ENCODE data around the gene SHFL.

SHFL gene

DNA sequence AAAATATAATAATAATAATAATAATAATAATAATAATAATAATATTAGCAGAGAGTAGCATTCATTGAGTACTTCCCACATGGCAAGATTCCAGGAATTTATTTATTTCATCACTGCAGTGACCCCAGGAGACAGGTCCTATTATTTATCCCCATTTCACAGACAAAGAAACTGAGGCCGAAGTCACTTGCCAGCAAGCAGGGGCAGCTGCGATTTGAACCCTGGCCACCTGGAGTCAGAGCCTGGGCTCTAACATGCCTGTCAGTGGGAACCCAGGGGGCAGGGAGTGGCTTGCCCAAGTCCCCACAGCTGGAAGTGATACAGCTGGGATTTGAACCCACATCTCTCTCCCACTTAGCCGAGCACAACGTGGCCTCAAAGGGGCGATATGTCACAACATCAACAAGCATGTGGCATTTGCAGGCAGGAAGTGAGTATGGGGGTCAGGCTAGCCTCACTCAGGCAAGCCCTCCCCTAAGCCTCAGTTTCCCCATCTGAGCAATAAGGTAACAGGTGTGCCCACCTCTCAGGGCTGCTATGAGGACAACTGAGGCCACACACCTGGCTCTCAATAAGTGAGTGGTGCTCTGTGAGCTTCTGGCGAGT is 2.9 kb downstream of the SHFL start:
- TF ChIP-seq ZFP30 (CRISPR knock-in tag; IDR thresholded peaks at IDR 0.05) = no peak
- TF ChIP-seq, protein P1, sequence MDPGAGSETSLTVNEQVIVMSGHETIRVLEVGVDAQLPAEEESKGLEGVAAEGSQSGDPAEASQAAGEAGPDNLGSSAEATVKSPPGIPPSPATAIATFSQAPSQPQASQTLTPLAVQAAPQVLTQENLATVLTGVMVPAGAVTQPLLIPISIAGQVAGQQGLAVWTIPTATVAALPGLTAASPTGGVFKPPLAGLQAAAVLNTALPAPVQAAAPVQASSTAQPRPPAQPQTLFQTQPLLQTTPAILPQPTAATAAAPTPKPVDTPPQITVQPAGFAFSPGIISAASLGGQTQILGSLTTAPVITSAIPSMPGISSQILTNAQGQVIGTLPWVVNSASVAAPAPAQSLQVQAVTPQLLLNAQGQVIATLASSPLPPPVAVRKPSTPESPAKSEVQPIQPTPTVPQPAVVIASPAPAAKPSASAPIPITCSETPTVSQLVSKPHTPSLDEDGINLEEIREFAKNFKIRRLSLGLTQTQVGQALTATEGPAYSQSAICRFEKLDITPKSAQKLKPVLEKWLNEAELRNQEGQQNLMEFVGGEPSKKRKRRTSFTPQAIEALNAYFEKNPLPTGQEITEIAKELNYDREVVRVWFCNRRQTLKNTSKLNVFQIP (CRISPR knock-in tag; IDR thresholded peaks at IDR 0.05; ENCODE audit: borderline replicate concordance, low read depth) = no peak
- ATAC-seq = no peak

DNA sequence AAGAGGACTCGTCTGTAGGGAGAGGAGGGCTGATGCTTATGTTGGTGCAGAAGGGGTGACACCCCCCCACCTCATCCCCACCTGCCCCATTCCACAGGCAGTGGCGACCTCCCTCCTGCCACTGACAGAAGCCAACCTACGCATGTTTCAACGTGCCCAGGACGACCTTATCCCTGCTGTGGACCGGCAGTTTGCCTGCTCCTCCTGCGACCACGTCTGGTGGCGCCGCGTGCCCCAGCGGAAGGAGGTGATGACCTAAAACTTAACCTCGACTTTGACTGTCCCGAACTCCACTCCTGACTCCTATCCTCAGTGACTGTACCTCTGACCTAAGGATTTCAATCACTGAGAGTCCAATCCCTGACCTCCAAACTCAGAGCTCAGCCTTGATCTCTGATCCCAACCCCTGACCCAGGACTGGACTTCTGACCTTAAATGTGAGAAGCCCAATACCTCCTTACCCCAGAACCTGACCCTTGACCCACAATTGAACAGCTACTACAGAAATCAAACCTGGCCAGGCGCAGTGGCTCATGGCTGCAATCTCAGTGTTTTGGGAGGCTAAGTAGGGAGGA is 3.8 kb downstream of the SHFL start:
- ATAC-seq = no peak
- TF ChIP-seq, protein P1 (CRISPR knock-in tag; IDR thresholded peaks at IDR 0.05; ENCODE audit: borderline replicate concordance, low read depth) = no peak

DNA sequence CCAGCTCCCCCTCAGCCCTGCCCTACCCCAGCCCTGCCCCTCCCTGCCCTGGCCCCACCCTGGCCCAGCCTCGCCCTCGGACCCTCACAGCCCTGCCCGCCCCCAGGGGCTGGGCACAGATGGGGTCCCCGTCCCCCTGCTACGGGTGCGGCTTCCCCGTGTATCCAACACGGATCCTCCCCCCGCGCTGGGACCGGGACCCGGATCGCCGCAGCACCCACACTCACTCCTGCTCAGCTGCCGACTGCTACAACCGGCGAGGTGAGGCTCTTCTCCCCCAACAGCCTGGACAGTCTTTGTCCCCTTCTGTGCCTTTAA is 5.2 kb downstream of the SHFL start:
- TF ChIP-seq ZFP3 (CRISPR knock-in tag; IDR thresholded peaks at IDR 0.05) (no peak), ZNF70 (CRISPR knock-in tag; IDR thresholded peaks at IDR 0.05) (no peak), ZFP30 (CRISPR knock-in tag; IDR thresholded peaks at IDR 0.05) (no peak), CSDC2 (CRISPR knock-in tag; IDR thresholded peaks at IDR 0.05) (no peak), ZC3H10 (CRISPR knock-in tag; IDR thresholded peaks at IDR 0.05) (no peak), ARNTL (CRISPR knock-in tag; IDR thresholded peaks at IDR 0.05; ENCODE audit: borderline replicate concordance, low read depth) (no peak), TOX (CRISPR knock-in tag; IDR thresholded peaks at IDR 0.05; ENCODE audit: borderline replicate concordance) (no peak), RARB (CRISPR knock-in tag; IDR thresholded peaks at IDR 0.05) (no peak), ZNF8 (CRISPR knock-in tag; IDR thresholded peaks at IDR 0.05) (no peak)
- TF ChIP-seq, protein P2, sequence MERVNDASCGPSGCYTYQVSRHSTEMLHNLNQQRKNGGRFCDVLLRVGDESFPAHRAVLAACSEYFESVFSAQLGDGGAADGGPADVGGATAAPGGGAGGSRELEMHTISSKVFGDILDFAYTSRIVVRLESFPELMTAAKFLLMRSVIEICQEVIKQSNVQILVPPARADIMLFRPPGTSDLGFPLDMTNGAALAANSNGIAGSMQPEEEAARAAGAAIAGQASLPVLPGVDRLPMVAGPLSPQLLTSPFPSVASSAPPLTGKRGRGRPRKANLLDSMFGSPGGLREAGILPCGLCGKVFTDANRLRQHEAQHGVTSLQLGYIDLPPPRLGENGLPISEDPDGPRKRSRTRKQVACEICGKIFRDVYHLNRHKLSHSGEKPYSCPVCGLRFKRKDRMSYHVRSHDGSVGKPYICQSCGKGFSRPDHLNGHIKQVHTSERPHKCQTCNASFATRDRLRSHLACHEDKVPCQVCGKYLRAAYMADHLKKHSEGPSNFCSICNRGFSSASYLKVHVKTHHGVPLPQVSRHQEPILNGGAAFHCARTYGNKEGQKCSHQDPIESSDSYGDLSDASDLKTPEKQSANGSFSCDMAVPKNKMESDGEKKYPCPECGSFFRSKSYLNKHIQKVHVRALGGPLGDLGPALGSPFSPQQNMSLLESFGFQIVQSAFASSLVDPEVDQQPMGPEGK (CRISPR knock-in tag; IDR thresholded peaks at IDR 0.05; ENCODE audit: borderline replicate concordance) = no peak
- TF ChIP-seq, protein P3, sequence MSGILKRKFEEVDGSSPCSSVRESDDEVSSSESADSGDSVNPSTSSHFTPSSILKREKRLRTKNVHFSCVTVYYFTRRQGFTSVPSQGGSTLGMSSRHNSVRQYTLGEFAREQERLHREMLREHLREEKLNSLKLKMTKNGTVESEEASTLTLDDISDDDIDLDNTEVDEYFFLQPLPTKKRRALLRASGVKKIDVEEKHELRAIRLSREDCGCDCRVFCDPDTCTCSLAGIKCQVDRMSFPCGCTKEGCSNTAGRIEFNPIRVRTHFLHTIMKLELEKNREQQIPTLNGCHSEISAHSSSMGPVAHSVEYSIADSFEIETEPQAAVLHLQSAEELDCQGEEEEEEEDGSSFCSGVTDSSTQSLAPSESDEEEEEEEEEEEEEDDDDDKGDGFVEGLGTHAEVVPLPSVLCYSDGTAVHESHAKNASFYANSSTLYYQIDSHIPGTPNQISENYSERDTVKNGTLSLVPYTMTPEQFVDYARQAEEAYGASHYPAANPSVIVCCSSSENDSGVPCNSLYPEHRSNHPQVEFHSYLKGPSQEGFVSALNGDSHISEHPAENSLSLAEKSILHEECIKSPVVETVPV (CRISPR knock-in tag; IDR thresholded peaks at IDR 0.05) = no peak
- ATAC-seq = no peak

DNA sequence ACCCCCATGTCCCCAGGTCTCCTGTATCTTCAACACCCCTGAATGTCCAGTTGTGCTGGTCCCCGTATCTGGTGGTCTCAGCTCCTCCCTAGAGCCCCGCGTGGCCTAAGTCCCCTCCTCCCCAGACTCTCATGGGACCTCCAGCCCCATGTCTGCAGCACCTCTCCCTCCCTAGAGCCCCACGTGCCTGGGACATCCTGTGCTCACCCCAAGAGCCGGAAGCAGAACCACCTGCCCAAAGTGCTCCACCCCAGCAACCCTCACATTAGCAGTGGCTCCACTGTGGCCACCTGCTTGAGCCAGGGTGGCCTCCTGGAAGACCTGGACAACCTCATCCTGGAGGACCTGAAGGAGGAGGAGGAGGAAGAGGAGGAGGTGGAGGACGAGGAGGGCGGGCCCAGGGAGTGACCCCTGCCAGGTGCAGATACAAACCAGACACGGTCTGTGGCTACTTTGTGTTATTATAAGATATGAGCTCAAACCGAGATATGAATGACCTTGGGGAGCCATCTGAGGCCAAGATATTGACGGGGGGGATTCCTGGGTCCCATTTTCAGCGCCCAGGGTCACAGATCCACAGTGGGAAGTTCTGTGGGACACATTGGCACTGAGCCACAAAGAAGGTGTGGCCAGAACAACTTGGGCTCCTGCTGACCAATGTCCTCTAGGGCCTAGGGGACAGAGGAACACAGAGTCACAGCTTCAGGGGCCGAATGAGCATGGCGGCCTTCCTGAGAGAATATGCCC is 6.0 kb downstream of the SHFL start:
- no peak for ATAC-seq
- TF ChIP-seq, protein P4, sequence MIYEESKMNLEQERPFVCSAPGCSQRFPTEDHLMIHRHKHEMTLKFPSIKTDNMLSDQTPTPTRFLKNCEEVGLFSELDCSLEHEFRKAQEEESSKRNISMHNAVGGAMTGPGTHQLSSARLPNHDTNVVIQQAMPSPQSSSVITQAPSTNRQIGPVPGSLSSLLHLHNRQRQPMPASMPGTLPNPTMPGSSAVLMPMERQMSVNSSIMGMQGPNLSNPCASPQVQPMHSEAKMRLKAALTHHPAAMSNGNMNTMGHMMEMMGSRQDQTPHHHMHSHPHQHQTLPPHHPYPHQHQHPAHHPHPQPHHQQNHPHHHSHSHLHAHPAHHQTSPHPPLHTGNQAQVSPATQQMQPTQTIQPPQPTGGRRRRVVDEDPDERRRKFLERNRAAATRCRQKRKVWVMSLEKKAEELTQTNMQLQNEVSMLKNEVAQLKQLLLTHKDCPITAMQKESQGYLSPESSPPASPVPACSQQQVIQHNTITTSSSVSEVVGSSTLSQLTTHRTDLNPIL (CRISPR knock-in tag; IDR thresholded peaks at IDR 0.05; ENCODE audit: low read depth) = no peak
- TF ChIP-seq PPARA (CRISPR knock-in tag; IDR thresholded peaks at IDR 0.05; ENCODE audit: borderline replicate concordance) = no peak
- TF ChIP-seq ARNTL (CRISPR knock-in tag; IDR thresholded peaks at IDR 0.05; ENCODE audit: borderline replicate concordance, low read depth) = no peak
- no peak for TF ChIP-seq CSDC2 (CRISPR knock-in tag; IDR thresholded peaks at IDR 0.05)
- no peak for TF ChIP-seq ZC3H10 (CRISPR knock-in tag; IDR thresholded peaks at IDR 0.05)

DNA sequence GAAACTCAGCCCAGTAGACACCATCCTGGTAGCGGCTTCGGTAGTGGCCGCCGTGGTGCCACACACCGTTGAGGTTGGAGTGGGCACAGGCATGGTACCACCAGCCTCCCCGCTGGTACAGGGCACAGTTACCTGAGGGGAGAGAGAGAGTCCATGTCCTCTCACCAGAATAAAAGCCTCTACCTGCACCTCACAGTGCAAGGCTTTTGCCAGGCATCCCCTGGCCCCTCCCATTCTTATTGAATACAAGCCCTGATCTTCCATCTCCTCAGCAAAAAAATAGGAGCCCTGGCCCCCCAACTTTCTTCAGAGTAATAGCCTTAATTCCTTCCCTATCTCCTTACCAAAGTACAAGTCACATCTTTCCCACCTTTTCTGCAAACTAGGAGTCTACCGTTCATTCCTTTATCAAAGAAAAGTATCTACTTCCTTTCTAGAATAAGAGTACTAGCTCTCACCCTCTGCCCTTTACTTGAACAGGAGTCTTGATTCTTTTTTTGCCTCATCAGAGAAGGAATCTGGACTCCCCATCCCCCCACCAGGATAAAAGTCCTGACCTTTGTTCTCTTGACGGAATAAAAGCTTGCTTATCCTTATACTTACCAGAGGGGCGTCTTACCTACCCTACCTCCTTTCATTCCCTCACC is 6.7 kb downstream of the SHFL start:
- no peak for ATAC-seq
- no peak for TF ChIP-seq ZFP3 (CRISPR knock-in tag; IDR thresholded peaks at IDR 0.05)
- TF ChIP-seq ESRRG (CRISPR knock-in tag; IDR thresholded peaks at IDR 0.05) = no peak
- TF ChIP-seq BACH2 (CRISPR knock-in tag; IDR thresholded peaks at IDR 0.05; ENCODE audit: borderline replicate concordance) = no peak
- TF ChIP-seq TCF4 (CRISPR knock-in tag; IDR thresholded peaks at IDR 0.05; ENCODE audit: borderline replicate concordance) = no peak
- TF ChIP-seq GLIS3 (CRISPR knock-in tag; IDR thresholded peaks at IDR 0.05) = no peak
- TF ChIP-seq ZFP30 (CRISPR knock-in tag; IDR thresholded peaks at IDR 0.05) = no peak
- TF ChIP-seq, protein P5, sequence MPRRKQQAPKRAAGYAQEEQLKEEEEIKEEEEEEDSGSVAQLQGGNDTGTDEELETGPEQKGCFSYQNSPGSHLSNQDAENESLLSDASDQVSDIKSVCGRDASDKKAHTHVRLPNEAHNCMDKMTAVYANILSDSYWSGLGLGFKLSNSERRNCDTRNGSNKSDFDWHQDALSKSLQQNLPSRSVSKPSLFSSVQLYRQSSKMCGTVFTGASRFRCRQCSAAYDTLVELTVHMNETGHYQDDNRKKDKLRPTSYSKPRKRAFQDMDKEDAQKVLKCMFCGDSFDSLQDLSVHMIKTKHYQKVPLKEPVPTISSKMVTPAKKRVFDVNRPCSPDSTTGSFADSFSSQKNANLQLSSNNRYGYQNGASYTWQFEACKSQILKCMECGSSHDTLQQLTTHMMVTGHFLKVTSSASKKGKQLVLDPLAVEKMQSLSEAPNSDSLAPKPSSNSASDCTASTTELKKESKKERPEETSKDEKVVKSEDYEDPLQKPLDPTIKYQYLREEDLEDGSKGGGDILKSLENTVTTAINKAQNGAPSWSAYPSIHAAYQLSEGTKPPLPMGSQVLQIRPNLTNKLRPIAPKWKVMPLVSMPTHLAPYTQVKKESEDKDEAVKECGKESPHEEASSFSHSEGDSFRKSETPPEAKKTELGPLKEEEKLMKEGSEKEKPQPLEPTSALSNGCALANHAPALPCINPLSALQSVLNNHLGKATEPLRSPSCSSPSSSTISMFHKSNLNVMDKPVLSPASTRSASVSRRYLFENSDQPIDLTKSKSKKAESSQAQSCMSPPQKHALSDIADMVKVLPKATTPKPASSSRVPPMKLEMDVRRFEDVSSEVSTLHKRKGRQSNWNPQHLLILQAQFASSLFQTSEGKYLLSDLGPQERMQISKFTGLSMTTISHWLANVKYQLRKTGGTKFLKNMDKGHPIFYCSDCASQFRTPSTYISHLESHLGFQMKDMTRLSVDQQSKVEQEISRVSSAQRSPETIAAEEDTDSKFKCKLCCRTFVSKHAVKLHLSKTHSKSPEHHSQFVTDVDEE (CRISPR knock-in tag; IDR thresholded peaks at IDR 0.05) = no peak
- TF ChIP-seq ZNF8 (CRISPR knock-in tag; IDR thresholded peaks at IDR 0.05) = no peak
- no peak for TF ChIP-seq ISL1 (CRISPR knock-in tag; IDR thresholded peaks at IDR 0.05)
- no peak for TF ChIP-seq SNAI2 (CRISPR knock-in tag; IDR thresholded peaks at IDR 0.05)
